ENCODE measurements around the gene PLCB4.

The PLCB4 gene

GRCh38 chr20:9300534-9300933 lies 231.6 kb downstream of the PLCB4 start (continued):
- TF ChIP-seq ZNF16 (tag by site-specific recombination; IDR thresholded peaks at IDR 0.05; ENCODE audit: low read depth), result no peak
- TF ChIP-seq ZNF140 (tag by site-specific recombination; IDR thresholded peaks at IDR 0.05), result no peak
- no peak for TF ChIP-seq ZNF621 (tag by site-specific recombination; IDR thresholded peaks at IDR 0.05)
- no peak for TF ChIP-seq ZNF747 (tag by site-specific recombination; IDR thresholded peaks at IDR 0.05)

- Histone ChIP-seq H3K4me1 (ENCODE audit: control insufficient read depth, insufficient read depth, low read length) (no peaks in the 10 kb centered on the region), H3K36me3 (ENCODE audit: control insufficient read depth in 2 of 2, insufficient read depth in 1 of 2, low read length in 2 of 2) (no peaks in the 10 kb centered on the region), H3K27ac (ENCODE audit: extremely low read depth, low read depth, low read length) (no peak overlapping the region), H3K4me3 (ENCODE audit: low read depth, low read length) (no peak overlapping the region), H3K9me3 (ENCODE audit: control insufficient read depth, insufficient read depth, low read depth, low read length) (no peaks in the 10 kb centered on the region)
- POLR2A ChIA-PET, result no interaction called here
- CTCF ChIA-PET, result no interaction called here
- TF ChIP-seq ZNF544 (tag by site-specific recombination; IDR thresholded peaks at IDR 0.05), result no peak
- no peak for TF ChIP-seq ZNF624 (tag by site-specific recombination; IDR thresholded peaks at IDR 0.05)
- no peak for TF ChIP-seq BCL11B (tag by site-specific recombination; IDR thresholded peaks at IDR 0.05; ENCODE audit: low read depth)
- TF ChIP-seq SP7 (tag by site-specific recombination; IDR thresholded peaks at IDR 0.05), result no peak
- TF ChIP-seq ZBTB44 (tag by site-specific recombination; IDR thresholded peaks at IDR 0.05), result no peak
- no peak for TF ChIP-seq ZNF449 (tag by site-specific recombination; IDR thresholded peaks at IDR 0.05)
- TF ChIP-seq ZNF510 (tag by site-specific recombination; IDR thresholded peaks at IDR 0.05; ENCODE audit: insufficient replicate concordance), result no peak
- TF ChIP-seq ZNF549 (tag by site-specific recombination; IDR thresholded peaks at IDR 0.05), result no peak
- TF ChIP-seq SP3 (tag by site-specific recombination; IDR thresholded peaks at IDR 0.05), result no peak
- no peak for TF ChIP-seq PBX3 (CRISPR knock-in tag; IDR thresholded peaks at IDR 0.05)
- no peak for TF ChIP-seq ZNF140 (tag by site-specific recombination; IDR thresholded peaks at IDR 0.05)
- TF ChIP-seq ZNF404 (tag by site-specific recombination; IDR thresholded peaks at IDR 0.05), result no peak
- TF ChIP-seq MYNN (tag by site-specific recombination; IDR thresholded peaks at IDR 0.05; ENCODE audit: borderline replicate concordance), result no peak
- TF ChIP-seq TCF7L2 (IDR thresholded peaks at IDR 0.05; ENCODE audit: borderline replicate concordance, low read depth, low read length), result no peak
- TF ChIP-seq ZNF837 (tag by site-specific recombination; IDR thresholded peaks at IDR 0.05), result no peak
- TF ChIP-seq ZNF211 (tag by site-specific recombination; IDR thresholded peaks at IDR 0.05; ENCODE audit: low read depth), result no peak
- TF ChIP-seq KLF17 (tag by site-specific recombination; IDR thresholded peaks at IDR 0.05), result no peak
These were observed 232.5 kb downstream of the PLCB4 start for GRCh38 chr20:9301129-9302090.

Measured in HEK293 (cell line).